Measurements from ENCODE around the gene LRRC32. TPM values are rescaled to one million over a fixed set of nuclear protein-coding genes. Genes with fewer than 3 reads are reported as not detected.

LRRC32 gene
- total and polyA plus RNA-seq, 4 donors: 38.3 to 159 (median 85.2) TPM

- WGBS, 2 donors: 91 to 94% methylated on average over 4 of the region's 4 CpGs
- ATAC-seq (ENCODE audit: insufficient read depth, low FRiP score) (no peak), DNase-seq (no peak)
- Histone ChIP-seq H3K4me3 (no peak overlapping the region), H3K27ac (ENCODE audit: low read depth in 1 of 2, low read length in 1 of 2) (no peak overlapping the region), H3K9me3 (ENCODE audit: control insufficient read depth in 4 of 4, insufficient read depth in 3 of 4, low read length in 3 of 4) (no peaks in the 10 kb centered on the region), H3K4me1 (ENCODE audit: control insufficient read depth in 5 of 5, insufficient read depth in 5 of 5, low read length in 5 of 5) (peaks cover 0 to 12% (median 0%) of the 10 kb centered on the region in 5 donors), H3K36me3 (ENCODE audit: control insufficient read depth in 4 of 4, insufficient read depth in 4 of 4, low read length in 4 of 4) (no peaks in the 10 kb centered on the region), H3K27me3 (ENCODE audit: control insufficient read depth in 3 of 3, insufficient read depth in 3 of 3, low read length in 2 of 3) (no peaks in the 10 kb centered on the region), H3K9ac (ENCODE audit: insufficient read depth in 1 of 2, low read length in 2 of 2) (no peak overlapping the region)
- TF ChIP-seq, protein P1, sequence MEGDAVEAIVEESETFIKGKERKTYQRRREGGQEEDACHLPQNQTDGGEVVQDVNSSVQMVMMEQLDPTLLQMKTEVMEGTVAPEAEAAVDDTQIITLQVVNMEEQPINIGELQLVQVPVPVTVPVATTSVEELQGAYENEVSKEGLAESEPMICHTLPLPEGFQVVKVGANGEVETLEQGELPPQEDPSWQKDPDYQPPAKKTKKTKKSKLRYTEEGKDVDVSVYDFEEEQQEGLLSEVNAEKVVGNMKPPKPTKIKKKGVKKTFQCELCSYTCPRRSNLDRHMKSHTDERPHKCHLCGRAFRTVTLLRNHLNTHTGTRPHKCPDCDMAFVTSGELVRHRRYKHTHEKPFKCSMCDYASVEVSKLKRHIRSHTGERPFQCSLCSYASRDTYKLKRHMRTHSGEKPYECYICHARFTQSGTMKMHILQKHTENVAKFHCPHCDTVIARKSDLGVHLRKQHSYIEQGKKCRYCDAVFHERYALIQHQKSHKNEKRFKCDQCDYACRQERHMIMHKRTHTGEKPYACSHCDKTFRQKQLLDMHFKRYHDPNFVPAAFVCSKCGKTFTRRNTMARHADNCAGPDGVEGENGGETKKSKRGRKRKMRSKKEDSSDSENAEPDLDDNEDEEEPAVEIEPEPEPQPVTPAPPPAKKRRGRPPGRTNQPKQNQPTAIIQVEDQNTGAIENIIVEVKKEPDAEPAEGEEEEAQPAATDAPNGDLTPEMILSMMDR (IDR thresholded peaks at IDR 0.05; ENCODE audit: control extremely low read depth, extremely low read depth): no peak
Observed at GRCh38 chr11:76641905-76642304, 28.6 kb downstream of the LRRC32 start.

- TF ChIP-seq, protein P1 (IDR thresholded peaks at IDR 0.05; ENCODE audit: control extremely low read depth, extremely low read depth): no peak
- no peaks in the 10 kb centered on the region for H3K9me3 ChIP-seq (ENCODE audit: control insufficient read depth in 4 of 4, insufficient read depth in 3 of 4, low read length in 3 of 4)
- peaks cover 0 to 20% (median 4%) of the 10 kb centered on the region in 5 donors for H3K4me1 ChIP-seq (ENCODE audit: control insufficient read depth in 5 of 5, insufficient read depth in 5 of 5, low read length in 5 of 5)
- 85 to 86% methylated on average over 5 of the region's 5 CpGs for WGBS, 2 donors
- H3K4me3 ChIP-seq: no peak overlapping the region
- no peaks in the 10 kb centered on the region for H3K27me3 ChIP-seq (ENCODE audit: control insufficient read depth in 3 of 3, insufficient read depth in 3 of 3, low read length in 2 of 3)
- H3K27ac ChIP-seq (ENCODE audit: low read depth in 1 of 2, low read length in 1 of 2): no peak overlapping the region
- DNase-seq (no peak), ATAC-seq (ENCODE audit: insufficient read depth, low FRiP score) (no peak)
- no peaks in the 10 kb centered on the region for H3K36me3 ChIP-seq (ENCODE audit: control insufficient read depth in 4 of 4, insufficient read depth in 4 of 4, low read length in 4 of 4)
- no peak overlapping the region for H3K9ac ChIP-seq (ENCODE audit: insufficient read depth in 1 of 2, low read length in 2 of 2)
Observed at GRCh38 chr11:76640501-76640900, 30.0 kb downstream of the LRRC32 start.

GRCh38 chr11:76639621-76640020 lies 30.9 kb downstream of the LRRC32 start:
- TF ChIP-seq, protein P1 (IDR thresholded peaks at IDR 0.05; ENCODE audit: control extremely low read depth, extremely low read depth): no peak
- DNase-seq (no peak), ATAC-seq (ENCODE audit: insufficient read depth, low FRiP score) (no peak)
- Histone ChIP-seq H3K9ac (ENCODE audit: insufficient read depth in 1 of 2, low read length in 2 of 2) (no peak overlapping the region), H3K27me3 (ENCODE audit: control insufficient read depth in 3 of 3, insufficient read depth in 3 of 3, low read length in 2 of 3) (no peaks in the 10 kb centered on the region), H3K4me3 (no peak overlapping the region), H3K36me3 (ENCODE audit: control insufficient read depth in 4 of 4, insufficient read depth in 4 of 4, low read length in 4 of 4) (no peaks in the 10 kb centered on the region), H3K4me1 (ENCODE audit: control insufficient read depth in 5 of 5, insufficient read depth in 5 of 5, low read length in 5 of 5) (peaks cover 0 to 20% (median 4%) of the 10 kb centered on the region in 5 donors), H3K27ac (ENCODE audit: low read depth in 1 of 2, low read length in 1 of 2) (peak overlapping the region in 1 of 2 donors; percentile 48), H3K9me3 (ENCODE audit: control insufficient read depth in 4 of 4, insufficient read depth in 3 of 4, low read length in 3 of 4) (no peaks in the 10 kb centered on the region)
- WGBS, 2 donors: 82 to 85% methylated on average over 2 of the region's 2 CpGs
